Tibial nerve (tissue), 4 donors: Measurements from ENCODE around the gene ROM1. TPM values are rescaled to one million over a fixed set of nuclear protein-coding genes. Genes with fewer than 3 reads are reported as not detected.

Experiments
- DNase-seq, 2 donors: peaks; one replicate each; pipeline ENCODE4 v3.0.0-alpha.2; 2019; ENCODE audit warnings: low spot score in 2 of 2
- H3K27ac ChIP-seq, 4 donors: fragments of 200-600 bp; sonication (generic) in 3 of 4; one replicate each; pipeline ENCODE4 v1.5.1; 2017 to 2019; ENCODE audit warnings: mild to moderate bottlenecking in 1 of 4
- H3K27me3 ChIP-seq, 2 donors: fragments of 200-600 bp; sonication (generic) in 1 of 2; one replicate each; pipeline versions ENCODE4 v1.5.1 to v1.6.0; 2017 to 2019
- H3K36me3 ChIP-seq, 3 donors: fragments of 200-600 bp; sonication (generic); one replicate each; pipeline ENCODE4 v1.5.1; 2018 to 2019
- H3K4me1 ChIP-seq, 4 donors: fragments of 200-600 bp; sonication (generic) in 3 of 4; one replicate each; pipeline ENCODE4 v1.5.1; 2017 to 2019
- H3K4me3 ChIP-seq, 4 donors: fragments of 200-600 bp; sonication (generic) in 3 of 4; one replicate each; pipeline ENCODE4 v1.5.1; 2017 to 2019; ENCODE audit warnings: mild to moderate bottlenecking in 1 of 4, moderate library complexity in 1 of 4
- H3K9me3 ChIP-seq, 4 donors: fragments of 200-600 bp; sonication (generic) in 3 of 4; one replicate each; pipeline ENCODE4 v1.5.1; 2017 to 2019
- EP300 ChIP-seq, 2 donors: sonication (generic); formaldehyde crosslinking; IDR thresholded peaks; one replicate each; pipeline ENCODE4 v1.6.1; 2017; ENCODE audit warnings: antibody characterized with exemption in 2 of 2, mild to moderate bottlenecking in 1 of 2
- POLR2A ChIP-seq, 2 donors: fragments of 450-650 bp; IDR thresholded peaks; one replicate each; pipeline ENCODE4 v1.6.1; 2017; ENCODE audit warnings: antibody characterized with exemption in 2 of 2, mild to moderate bottlenecking in 2 of 2, moderate library complexity in 2 of 2
- WGBS, 2 donors: methylation state at CpG; one replicate each; pipeline ENCODE4 v1.1.5; 2018; 5-methylcytosine and 5-hydroxymethylcytosine counted together
- small RNA-seq: library from RNA; depleted of rRNA; stranded (forward); fragments of <200 nt; gene quantifications from one replicate; pipeline ENCODE3, GENCODE V24; 2016
- total RNA-seq, 4 donors: library from RNA; depleted of rRNA; stranded (reverse); fragments of >200 nt; gene quantifications; one replicate each; pipeline ENCODE4 v1.1.0, GENCODE V29; 2016
- TF ChIP-seq, protein P1 (sequence below), 5 experiments: fragments of 200-600 bp in 3 of 5; fragments of 450-650 bp in 2 of 5; sonication (generic) in 3 of 5; IDR thresholded peaks; one replicate each; pipeline ENCODE4 v1.5.1; 2016 to 2019; ENCODE audit warnings: antibody characterized with exemption in 5 of 5, mild to moderate bottlenecking in 3 of 5, moderate library complexity in 2 of 5

ROM1 gene
- total RNA-seq, 4 donors from 2014 or later, result 9.3 to 13.8 (median 11.2) TPM

GRCh38 chr11:62664405-62665074, 51.5 kb downstream of the ROM1 start:
- DNase-seq, result no peak
- Histone ChIP-seq H3K9me3 (no peaks in the 10 kb centered on the region), H3K4me1 (peaks cover 0 to 41% (median 24%) of the 10 kb centered on the region in 4 donors), H3K27ac (peak overlapping the region; percentile 53 to 93 (median 92)), H3K4me3 (peak overlapping the region; percentile 60 to 94 (median 75)), H3K27me3 (no peaks in the 10 kb centered on the region), H3K36me3 (peaks cover 0 to 36% (median 0%) of the 10 kb centered on the region in 3 donors)
- WGBS, 2 donors, result 2 to 4% methylated on average over 23 to 25 of the region's 36 CpGs
- TF ChIP-seq, protein P1, sequence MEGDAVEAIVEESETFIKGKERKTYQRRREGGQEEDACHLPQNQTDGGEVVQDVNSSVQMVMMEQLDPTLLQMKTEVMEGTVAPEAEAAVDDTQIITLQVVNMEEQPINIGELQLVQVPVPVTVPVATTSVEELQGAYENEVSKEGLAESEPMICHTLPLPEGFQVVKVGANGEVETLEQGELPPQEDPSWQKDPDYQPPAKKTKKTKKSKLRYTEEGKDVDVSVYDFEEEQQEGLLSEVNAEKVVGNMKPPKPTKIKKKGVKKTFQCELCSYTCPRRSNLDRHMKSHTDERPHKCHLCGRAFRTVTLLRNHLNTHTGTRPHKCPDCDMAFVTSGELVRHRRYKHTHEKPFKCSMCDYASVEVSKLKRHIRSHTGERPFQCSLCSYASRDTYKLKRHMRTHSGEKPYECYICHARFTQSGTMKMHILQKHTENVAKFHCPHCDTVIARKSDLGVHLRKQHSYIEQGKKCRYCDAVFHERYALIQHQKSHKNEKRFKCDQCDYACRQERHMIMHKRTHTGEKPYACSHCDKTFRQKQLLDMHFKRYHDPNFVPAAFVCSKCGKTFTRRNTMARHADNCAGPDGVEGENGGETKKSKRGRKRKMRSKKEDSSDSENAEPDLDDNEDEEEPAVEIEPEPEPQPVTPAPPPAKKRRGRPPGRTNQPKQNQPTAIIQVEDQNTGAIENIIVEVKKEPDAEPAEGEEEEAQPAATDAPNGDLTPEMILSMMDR (IDR thresholded peaks at IDR 0.05), result no peak
- TF ChIP-seq POLR2A (IDR thresholded peaks at IDR 0.05), result no peak
- no peak for TF ChIP-seq EP300 (IDR thresholded peaks at IDR 0.05)

Small RNA genes within 50 kb of the gene (small RNA-seq; reads per million reads assigned to genes)
- gene AP001458.1 (not detected), gene MIR6747 (0.28 reads per million)

Other genes with a start within 250 kb of the ROM1 start
- gene SCGB1A1, start 194.2 kb upstream of the ROM1 start, total RNA-seq, result not detected
- gene AHNAK, start 66.5 kb upstream of the ROM1 start, total RNA-seq, result 1,000 to 10,000 TPM; 1,417 to 3,061 (median 2,562) TPM
- 1,000 to 10,000 TPM; 1,003 to 1,250 (median 1,110) TPM for gene EEF1G, start 39.4 kb upstream of the ROM1 start, total RNA-seq
- gene TUT1, start 21.7 kb upstream of the ROM1 start, total RNA-seq, result 10 to 100 TPM in 3 of 4 donors, 1 to 10 TPM in 1; 8.3 to 18.8 (median 14.2) TPM
- 10 to 100 TPM; 79.5 to 95.3 (median 88.8) TPM for gene MTA2, start 11.4 kb upstream of the ROM1 start, total RNA-seq
- gene EML3, start 482 bp upstream of the ROM1 start, total RNA-seq, result 100 to 1,000 TPM in 2 of 4 donors, 10 to 100 TPM in 2; 64.9 to 138 (median 93.9) TPM
- gene B3GAT3, start 8.7 kb downstream of the ROM1 start, total RNA-seq, result 10 to 100 TPM; 35.4 to 60.3 (median 50.7) TPM
- gene GANAB, start 33.4 kb downstream of the ROM1 start, total RNA-seq, result 100 to 1,000 TPM; 107 to 150 (median 121) TPM
- 10 to 100 TPM; 14.0 to 22.8 (median 20.3) TPM for gene INTS5, start 40.0 kb downstream of the ROM1 start, total RNA-seq
- gene C11orf98, start 52.0 kb downstream of the ROM1 start, total RNA-seq, result 10 to 100 TPM; 32.7 to 48.0 (median 40.8) TPM
- 10 to 100 TPM in 1 of 4 donors, 1 to 10 TPM in 3; 2.6 to 17.0 (median 5.7) TPM for gene CSKMT, start 52.1 kb downstream of the ROM1 start, total RNA-seq
- 10 to 100 TPM in 3 of 4 donors, 1 to 10 TPM in 1; 7.6 to 22.2 (median 14.6) TPM for gene UQCC3, start 58.4 kb downstream of the ROM1 start, total RNA-seq
- 10 to 100 TPM in 1 of 4 donors, 1 to 10 TPM in 3; 3.9 to 11.1 (median 5.4) TPM for gene LBHD1, start 59.0 kb downstream of the ROM1 start, total RNA-seq
- 100 to 1,000 TPM; 140 to 205 (median 162) TPM for gene UBXN1, start 65.8 kb downstream of the ROM1 start, total RNA-seq
- gene LRRN4CL, start 76.3 kb downstream of the ROM1 start, total RNA-seq, result 10 to 100 TPM; 44.6 to 64.8 (median 48.4) TPM
- gene BSCL2, start 94.2 kb downstream of the ROM1 start, total RNA-seq, result 100 to 1,000 TPM in 2 of 4 donors, 10 to 100 TPM in 2; 58.8 to 149 (median 93.2) TPM
- 1 to 10 TPM in 1 of 4 donors, under 1 TPM in 1, not detected in 2; 0.63 to 2.6 TPM for gene GNG3, start 94.4 kb downstream of the ROM1 start, total RNA-seq
- gene HNRNPUL2, start 114.2 kb downstream of the ROM1 start, total RNA-seq, result 10 to 100 TPM; 24.7 to 34.8 (median 28.6) TPM
- 10 to 100 TPM; 20.1 to 37.1 (median 23.6) TPM for gene TTC9C, start 115.2 kb downstream of the ROM1 start, total RNA-seq
- gene ZBTB3, start 140.9 kb downstream of the ROM1 start, total RNA-seq, result 1 to 10 TPM; 8.1 to 9.8 (median 8.9) TPM
- gene POLR2G, start 148.3 kb downstream of the ROM1 start, total RNA-seq, result 10 to 100 TPM; 49.2 to 70.0 (median 53.6) TPM
- gene TAF6L, start 158.1 kb downstream of the ROM1 start, total RNA-seq, result 10 to 100 TPM; 23.2 to 38.8 (median 33.1) TPM
- 100 to 1,000 TPM in 1 of 4 donors, 10 to 100 TPM in 3; 80.8 to 105 (median 94.9) TPM for gene TMEM179B, start 174.1 kb downstream of the ROM1 start, total RNA-seq
- gene TMEM223, start 178.7 kb downstream of the ROM1 start, total RNA-seq, result 10 to 100 TPM; 22.9 to 40.4 (median 31.3) TPM
- gene NXF1, start 192.2 kb downstream of the ROM1 start, total RNA-seq, result 10 to 100 TPM; 51.3 to 94.4 (median 67.0) TPM
- 10 to 100 TPM; 25.9 to 39.1 (median 29.2) TPM for gene STX5, start 218.8 kb downstream of the ROM1 start, total RNA-seq
- gene TEX54, start 219.6 kb downstream of the ROM1 start, total RNA-seq, result not detected
- 10 to 100 TPM; 31.7 to 75.0 (median 48.0) TPM for gene WDR74, start 226.3 kb downstream of the ROM1 start, total RNA-seq